ENCODE results near the gene HEXIM2.

GRCh38 chr17:45117848-45118646 lies 43.6 kb upstream of the HEXIM2 start:
- TF ChIP-seq CTCF (IDR thresholded peaks at IDR 0.05; ENCODE audit: insufficient read depth, low read length) = no peak
- TF ChIP-seq POLR2AphosphoS5 (IDR thresholded peaks at IDR 0.05; ENCODE audit: low read depth) = no peak
